Loucy (cell line): Measurements from ENCODE around the gene SIPA1L3.

Experiments used
- EZH2phosphoT487 ChIP-seq: fragments of 200-600 bp; IDR thresholded peaks from 2 replicates; pipeline ENCODE4 v1.6.1; 2018; ENCODE audit warnings: antibody characterized with exemption, mild to moderate bottlenecking, moderate library complexity, borderline replicate concordance
- TF ChIP-seq, protein P1 (sequence below): fragments of 200-600 bp; sonication (generic); conservative IDR thresholded peaks from 2 replicates; pipeline ENCODE4 v1.5.1; 2014; ENCODE audit warnings: mild to moderate bottlenecking, antibody characterized with exemption, low read length

DNA sequence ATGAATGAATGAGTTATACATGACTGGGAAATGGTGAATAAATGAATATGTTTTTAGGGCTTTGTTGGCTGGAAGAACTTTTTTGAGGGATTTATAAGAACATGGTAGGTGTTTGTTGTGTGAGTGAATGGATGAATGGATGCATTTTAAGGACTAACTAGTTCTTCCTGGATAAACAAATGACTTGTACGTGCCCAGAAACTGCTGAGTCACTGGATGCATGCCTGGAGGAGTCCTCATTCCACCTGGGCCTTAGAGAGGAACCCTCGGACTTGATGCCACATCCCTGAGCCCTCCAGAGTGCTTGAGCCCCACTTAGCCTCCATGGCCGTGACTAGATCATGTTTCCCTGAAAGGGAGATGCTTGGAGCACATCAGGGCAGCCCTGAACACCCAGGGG, 163.6 kb downstream of the SIPA1L3 start:
- TF ChIP-seq, protein P1, sequence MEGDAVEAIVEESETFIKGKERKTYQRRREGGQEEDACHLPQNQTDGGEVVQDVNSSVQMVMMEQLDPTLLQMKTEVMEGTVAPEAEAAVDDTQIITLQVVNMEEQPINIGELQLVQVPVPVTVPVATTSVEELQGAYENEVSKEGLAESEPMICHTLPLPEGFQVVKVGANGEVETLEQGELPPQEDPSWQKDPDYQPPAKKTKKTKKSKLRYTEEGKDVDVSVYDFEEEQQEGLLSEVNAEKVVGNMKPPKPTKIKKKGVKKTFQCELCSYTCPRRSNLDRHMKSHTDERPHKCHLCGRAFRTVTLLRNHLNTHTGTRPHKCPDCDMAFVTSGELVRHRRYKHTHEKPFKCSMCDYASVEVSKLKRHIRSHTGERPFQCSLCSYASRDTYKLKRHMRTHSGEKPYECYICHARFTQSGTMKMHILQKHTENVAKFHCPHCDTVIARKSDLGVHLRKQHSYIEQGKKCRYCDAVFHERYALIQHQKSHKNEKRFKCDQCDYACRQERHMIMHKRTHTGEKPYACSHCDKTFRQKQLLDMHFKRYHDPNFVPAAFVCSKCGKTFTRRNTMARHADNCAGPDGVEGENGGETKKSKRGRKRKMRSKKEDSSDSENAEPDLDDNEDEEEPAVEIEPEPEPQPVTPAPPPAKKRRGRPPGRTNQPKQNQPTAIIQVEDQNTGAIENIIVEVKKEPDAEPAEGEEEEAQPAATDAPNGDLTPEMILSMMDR, result no peak
- TF ChIP-seq EZH2phosphoT487, result no peak
